LHCN-M2 (cell line): ENCODE measurements around the gene NLRP9. TPM values are rescaled to one million over a fixed set of nuclear protein-coding genes. Genes with fewer than 3 reads are reported as not detected.

Source experiments
- DNase-seq: peaks from one replicate; pipeline ENCODE4 v3.0.0-alpha.2; 2012; ENCODE audit warnings: low read depth
- total RNA-seq: library from RNA; depleted of rRNA; stranded (reverse); fragments of >200 nt; gene quantifications from 2 replicates; pipeline ENCODE4 v1.2.3, GENCODE V29; 2014

Gene NLRP9
- total RNA-seq, 1 experiment from 2014 or later: not detected

DNA sequence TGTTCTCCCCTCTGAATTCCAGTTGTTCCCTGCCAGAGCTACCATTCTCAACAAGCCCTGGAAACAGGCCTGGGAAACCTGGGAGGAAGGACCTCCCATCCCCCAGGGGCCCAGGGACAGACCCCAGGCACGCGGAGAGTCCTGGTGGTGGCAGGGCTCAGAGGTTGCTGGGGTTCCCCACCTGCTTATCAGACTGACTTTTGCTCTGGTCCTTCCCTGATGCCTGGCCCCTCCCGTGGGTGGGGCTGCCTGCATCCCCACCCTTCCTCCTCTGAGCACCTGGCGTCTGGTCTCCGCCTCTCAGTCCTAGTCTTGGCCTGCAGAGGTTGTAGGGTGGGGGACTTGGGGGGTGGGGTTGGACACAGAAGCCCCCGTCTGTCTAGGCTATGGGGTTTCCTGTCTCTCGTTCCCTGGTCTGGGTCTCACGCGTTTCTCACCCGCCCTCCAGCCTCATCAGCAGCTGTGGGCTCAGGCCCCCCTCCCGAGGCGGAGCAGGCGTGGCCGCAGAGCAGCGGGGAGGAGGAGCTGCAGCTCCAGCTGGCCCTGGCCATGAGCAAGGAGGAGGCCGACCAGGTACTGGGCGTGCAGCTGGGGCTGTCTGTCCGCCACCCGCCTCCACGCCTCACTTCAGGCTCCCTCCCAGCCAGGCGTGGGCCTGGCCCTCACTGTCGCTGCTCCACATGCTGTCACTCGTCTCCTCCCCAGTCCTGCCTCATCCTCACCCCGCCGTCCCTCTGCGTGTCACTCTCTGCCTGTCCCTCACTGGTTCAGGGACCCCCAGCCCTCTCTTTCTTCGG is 49.6 kb downstream of the NLRP9 start:
- no peak for DNase-seq

GRCh38 chr19:55687281-55688201 is 50.7 kb downstream of the NLRP9 start:
- DNase-seq: no peak

DNA sequence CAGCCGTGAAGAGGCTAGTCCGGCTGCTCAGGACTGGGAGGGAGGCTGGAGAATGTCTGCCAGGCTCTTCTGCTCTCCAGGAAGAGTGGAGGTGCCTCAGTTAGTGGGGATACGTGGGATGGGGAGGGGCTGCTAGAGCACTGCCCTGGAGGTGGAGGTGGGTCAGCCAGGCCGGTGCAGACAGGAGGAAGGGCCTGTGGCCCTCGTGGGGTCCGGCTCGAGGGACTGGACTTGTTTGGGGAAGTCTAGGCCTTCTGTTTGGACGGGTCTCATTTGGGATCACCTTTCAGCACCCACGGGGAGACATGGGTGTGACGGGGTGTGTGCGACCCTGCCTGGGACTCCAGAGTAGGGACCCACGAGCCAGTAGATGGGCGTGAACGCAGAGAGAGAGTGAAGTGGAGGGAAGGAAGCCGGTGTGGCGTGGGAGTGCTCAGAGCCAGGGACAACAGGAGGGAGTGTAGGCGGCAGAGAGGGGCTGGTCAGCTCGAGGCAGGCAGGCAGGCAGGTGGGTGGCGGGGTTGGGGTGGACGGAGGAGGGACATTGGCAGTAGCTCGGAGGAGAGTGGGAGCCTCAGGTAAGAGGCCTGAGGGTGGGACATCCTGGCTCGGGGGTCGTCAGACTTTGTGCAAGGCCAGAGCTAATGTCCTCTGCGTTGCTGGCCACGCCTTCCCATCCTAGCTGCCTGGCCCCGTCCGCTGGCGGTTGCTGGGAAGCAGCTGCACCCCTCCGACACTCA is 51.7 kb downstream of the NLRP9 start:
- DNase-seq: no peak

- no peak for DNase-seq
Observed at GRCh38 chr19:55685776-55686175, 52.4 kb downstream of the NLRP9 start.

- no peak for DNase-seq
Observed at GRCh38 chr19:55684946-55685681, 53.1 kb downstream of the NLRP9 start.

DNA sequence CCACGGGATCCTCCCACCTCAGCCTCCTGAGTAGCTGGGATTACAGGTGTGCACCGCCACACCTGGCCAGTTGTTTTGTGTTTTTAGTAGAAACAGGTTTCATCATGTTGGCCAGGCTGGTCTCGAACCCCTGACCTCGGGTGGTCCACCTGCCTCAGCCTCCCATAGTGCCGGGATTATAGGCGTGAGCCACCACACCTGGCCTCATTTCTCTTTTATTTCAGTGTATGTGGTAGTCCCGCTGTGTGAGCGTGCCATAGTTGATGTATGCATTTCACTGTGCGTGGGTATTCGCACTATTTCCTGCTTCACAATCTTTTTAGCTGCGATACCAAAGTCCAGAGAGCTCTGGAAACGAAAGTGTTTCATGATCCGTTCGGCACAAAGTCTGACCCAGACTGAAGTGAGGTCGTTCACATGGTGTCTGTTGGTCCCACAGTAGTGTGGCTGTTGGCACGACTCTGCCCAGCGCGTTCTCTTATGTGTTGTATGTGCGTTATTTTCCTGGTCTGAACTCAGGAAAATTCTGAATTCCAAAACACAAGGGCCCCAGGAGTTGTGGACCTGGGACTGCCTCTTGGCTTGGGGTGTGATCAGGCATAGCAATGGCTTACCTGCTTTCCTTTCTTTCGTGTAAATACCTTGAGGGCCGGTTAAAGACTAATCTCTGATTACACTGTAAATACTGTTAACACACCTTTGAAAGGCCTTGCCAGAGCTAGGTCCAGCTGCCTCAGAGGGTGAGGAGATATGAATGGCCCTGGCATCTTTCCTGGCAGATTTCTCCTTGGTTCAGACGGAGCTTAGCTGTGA is 54.5 kb downstream of the NLRP9 start:
- no peak for DNase-seq

GRCh38 chr19:55681131-55682092 is 56.8 kb downstream of the NLRP9 start:
- no peak for DNase-seq

DNA sequence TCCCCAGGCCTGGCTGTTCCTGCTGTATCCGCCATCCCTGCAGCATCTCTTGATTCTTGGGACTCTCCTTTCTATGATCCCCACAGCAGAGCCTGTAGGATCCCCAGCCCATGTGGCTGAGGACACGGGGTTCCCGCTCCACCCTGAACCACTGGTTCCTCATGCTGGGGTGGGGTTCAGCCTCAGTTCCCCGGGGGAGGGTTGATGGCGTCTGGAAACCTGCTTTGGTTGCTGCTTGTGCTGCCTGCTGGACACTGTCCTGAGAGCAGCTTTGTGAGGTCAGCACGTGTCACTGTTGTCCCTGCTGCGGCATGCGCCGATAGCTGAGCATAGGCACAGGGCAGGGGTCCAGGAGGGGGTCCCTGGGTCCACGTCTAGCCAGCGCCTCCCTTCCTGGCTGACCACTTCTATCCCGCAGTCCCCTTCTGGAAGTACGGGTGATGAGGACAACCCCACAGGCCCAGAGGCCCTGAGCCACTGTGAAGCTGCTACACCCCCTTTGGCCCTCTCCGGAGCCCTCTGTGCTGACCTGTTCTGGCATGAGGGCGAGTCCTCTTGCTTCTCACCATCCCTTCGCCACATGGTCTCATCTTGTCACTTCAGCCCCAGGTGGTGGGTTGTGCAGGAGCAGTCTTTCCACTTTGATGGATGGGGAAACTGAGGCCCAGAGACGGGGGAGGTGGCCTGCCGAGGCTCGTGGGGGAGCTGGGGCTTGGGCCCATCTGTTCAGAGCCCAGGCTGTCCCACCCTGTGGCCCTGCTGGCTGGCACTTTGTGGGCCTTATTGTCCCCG is 57.7 kb downstream of the NLRP9 start:
- no peak for DNase-seq

- no peak for DNase-seq
Observed at GRCh38 chr19:55679343-55680257, 58.6 kb downstream of the NLRP9 start.

DNA sequence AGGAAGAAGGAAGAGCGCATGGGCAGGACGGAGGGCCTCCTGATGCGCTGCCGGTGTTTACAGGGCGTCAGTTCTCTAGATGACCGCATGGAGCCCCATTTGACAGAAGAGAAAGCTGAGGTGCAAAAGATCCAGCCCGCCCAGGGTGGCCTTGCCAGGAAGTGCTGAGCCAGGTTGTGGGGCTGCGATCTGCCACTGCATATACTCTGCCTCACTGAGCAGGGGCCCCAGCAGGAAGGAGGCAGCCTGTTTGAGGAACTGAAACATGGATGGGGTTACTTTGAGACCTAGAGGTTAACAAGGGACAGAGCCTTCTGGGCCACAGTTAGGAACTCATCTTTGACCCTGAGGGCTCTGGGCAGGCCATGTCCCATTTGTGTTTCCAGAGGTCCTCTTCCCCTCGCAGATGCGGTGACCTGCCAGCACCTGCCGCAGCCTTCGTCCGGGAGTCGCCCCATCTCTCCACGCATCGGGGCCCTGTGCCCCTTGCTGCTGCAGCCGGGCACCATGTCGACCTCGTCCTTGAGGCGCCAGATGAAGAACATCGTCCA is 60.0 kb downstream of the NLRP9 start:
- no peak for DNase-seq

- no peak for DNase-seq
Observed at GRCh38 chr19:55677572-55678028, 60.6 kb downstream of the NLRP9 start.

- DNase-seq: no peak
Observed at GRCh38 chr19:55676889-55677505, 61.2 kb downstream of the NLRP9 start.

DNA sequence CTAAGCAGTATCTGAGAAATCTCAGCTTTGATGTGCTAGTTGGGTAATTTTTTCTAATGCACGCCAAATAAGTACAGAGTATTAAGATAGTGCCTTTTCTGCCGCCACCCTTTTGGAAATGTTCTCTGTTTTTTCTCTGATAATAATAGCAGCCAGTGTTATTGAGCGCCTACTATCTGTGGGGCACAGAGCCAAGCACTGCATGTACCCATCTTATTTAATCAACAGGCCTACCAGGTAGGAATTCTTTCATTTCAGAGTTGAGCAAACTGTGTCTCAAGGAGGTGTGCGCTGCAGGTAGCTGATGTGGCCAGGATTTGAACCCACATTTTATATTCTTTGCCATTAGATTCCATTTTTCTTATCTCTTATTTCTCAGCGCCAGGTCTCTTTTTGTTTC is 61.8 kb downstream of the NLRP9 start:
- peak; percentile 26 for DNase-seq

DNA sequence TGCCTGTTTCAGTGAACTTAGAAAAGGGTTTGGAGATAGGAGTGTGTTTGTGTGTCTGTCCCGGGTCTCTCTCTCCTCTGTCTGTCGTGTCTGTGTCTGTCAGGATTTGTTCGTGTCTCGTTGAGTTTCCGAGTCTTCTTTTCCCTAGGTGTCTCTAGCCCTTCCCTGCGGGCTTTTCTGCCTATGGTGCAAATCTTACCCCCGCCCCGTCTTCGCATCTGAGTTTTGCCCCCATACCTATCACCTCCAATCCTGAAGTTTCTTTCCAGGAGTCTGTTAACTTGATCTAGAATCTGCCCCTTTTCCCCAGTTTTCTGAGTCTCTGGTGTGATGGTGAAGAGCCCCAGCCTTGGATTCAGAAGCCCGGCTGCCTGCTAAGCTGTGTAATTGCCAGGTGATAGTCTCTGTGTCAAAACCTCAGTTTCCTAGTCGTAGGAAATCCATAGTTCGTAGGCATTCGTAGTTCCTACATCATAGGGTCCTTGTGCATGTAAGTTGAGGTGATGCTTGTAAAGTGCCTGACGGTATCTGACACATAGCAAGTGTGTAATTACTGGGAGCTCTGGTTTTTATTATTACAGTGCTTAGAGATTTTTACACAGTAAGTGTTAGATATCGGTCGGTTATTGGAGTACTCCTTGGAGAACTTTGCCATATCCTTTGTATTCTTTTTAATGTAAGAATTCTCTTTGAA is 62.4 kb downstream of the NLRP9 start:
- no peak for DNase-seq

DNA sequence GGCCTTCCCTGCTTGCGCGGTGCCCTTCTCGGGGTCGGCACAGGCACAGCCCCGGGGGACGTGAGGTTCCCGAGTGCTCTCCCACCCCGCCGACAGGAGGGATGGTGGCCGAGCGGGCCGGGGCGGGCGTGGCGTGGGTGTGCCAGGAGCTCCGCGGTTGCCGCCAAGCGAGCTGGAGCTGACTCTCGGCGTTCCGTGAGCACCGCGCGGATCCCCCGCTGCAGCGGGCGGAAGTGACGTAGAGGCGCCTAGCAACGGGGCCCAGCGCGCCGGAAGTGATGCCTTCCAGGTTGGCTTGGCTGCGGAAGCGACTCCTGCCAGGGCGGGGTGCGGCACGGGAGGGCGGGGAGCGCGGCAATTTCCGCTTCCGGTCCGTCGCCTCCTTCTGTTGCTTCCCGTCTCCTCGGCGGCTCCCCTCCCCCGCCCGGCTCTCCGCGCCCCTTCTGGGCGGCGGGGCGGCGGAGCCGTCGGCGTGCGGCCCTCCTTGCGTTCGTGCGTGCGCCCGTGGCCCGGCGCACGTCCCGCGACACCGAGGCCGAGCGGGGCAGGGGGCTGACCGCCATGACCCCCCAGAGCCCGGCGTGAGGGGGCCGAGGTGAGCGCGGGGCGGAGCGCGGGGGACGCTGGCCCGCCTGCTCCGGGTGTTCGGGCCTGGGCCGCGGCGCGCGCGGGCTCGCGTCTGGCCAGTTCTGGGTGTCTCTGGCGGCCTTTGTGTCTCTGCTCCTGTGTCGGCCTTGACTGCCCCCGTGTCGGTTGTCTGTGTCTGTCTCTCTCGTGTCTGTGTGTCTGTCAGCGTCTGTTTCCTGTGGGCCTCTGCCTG is 63.2 kb downstream of the NLRP9 start, which contains the start of gene EPN1:
Gene EPN1, plus strand, starts transcription at position 386 of the 820 bp plus-strand sequence. CDS start 3,402 bp downstream, outside the sequence.
- DNase-seq: peak; percentile 93
